H9 (cell line): ENCODE data around the gene TTC23. TPM values are rescaled to one million over a fixed set of nuclear protein-coding genes. Genes with fewer than 3 reads are reported as not detected.

ENCODE experiments used
- DNase-seq: peaks from one replicate; pipeline ENCODE4 v3.0.0-alpha.2; 2017
- H2AFZ ChIP-seq: one replicate; pipeline ENCODE4 v1.6.1; 2013; ENCODE audit warnings: mild to moderate bottlenecking, low read length, control low read depth, moderate library complexity
- H2AK5ac ChIP-seq: 2 replicates; pipeline ENCODE4 v1.6.1; 2013; ENCODE audit warnings: low read length, control low read depth, mixed read lengths; ENCODE audit not compliant: insufficient read length
- H2BK120ac ChIP-seq: one replicate; pipeline ENCODE4 v1.6.1; 2013; ENCODE audit warnings: low read depth, mild to moderate bottlenecking, low read length, control low read depth, inconsistent platforms; ENCODE audit not compliant: poor library complexity, severe bottlenecking
- H2BK12ac ChIP-seq: 2 replicates; pipeline ENCODE4 v1.6.1; 2013; ENCODE audit warnings: low read length, control low read depth, mixed read lengths, low read depth; ENCODE audit not compliant: insufficient read length
- H2BK15ac ChIP-seq: 2 replicates; pipeline ENCODE4 v1.6.1; 2013; ENCODE audit warnings: low read depth, low read length, control low read depth
- H2BK20ac ChIP-seq: one replicate; pipeline ENCODE4 v1.6.1; 2013; ENCODE audit warnings: low read depth, mild to moderate bottlenecking, low read length, control low read depth, inconsistent platforms; ENCODE audit not compliant: poor library complexity, severe bottlenecking
- H2BK5ac ChIP-seq: 2 replicates; pipeline ENCODE4 v1.6.1; 2013; ENCODE audit warnings: low read length, control low read depth, mixed read lengths; ENCODE audit not compliant: insufficient read length
- H3K14ac ChIP-seq: 2 replicates; pipeline ENCODE4 v1.6.1; 2013; ENCODE audit warnings: low read length, control low read depth; ENCODE audit not compliant: insufficient read depth
- H3K18ac ChIP-seq: 2 replicates; pipeline ENCODE4 v1.6.1; 2013; ENCODE audit warnings: low read depth, mild to moderate bottlenecking, mixed read lengths, low read length, control low read depth; ENCODE audit not compliant: insufficient read length
- H3K23ac ChIP-seq: 2 replicates; pipeline ENCODE4 v1.6.1; 2013; ENCODE audit warnings: low read length, control low read depth, mixed read lengths, low read depth; ENCODE audit not compliant: insufficient read length
- H3K23me2 ChIP-seq: 2 replicates; pipeline ENCODE4 v1.6.1; 2013; ENCODE audit warnings: low read depth, mild to moderate bottlenecking, mixed read lengths, low read length, control low read depth; ENCODE audit not compliant: insufficient read length, poor library complexity, severe bottlenecking
- H3K27ac ChIP-seq: 2 replicates; pipeline ENCODE4 v1.5.1; 2013; ENCODE audit warnings: low read length, control low read depth, mixed read lengths, low read depth; ENCODE audit not compliant: insufficient read length
- H3K27me3 ChIP-seq: 2 replicates; pipeline ENCODE4 v1.6.1; 2013; ENCODE audit warnings: low read length, control low read depth, inconsistent platforms; ENCODE audit not compliant: insufficient read depth
- H3K4ac ChIP-seq: 2 replicates; pipeline ENCODE4 v1.6.1; 2013; ENCODE audit warnings: low read depth, mild to moderate bottlenecking, control low read depth, inconsistent platforms, low read length, moderate library complexity
- H3K4me1 ChIP-seq: 2 replicates; pipeline ENCODE4 v1.6.1; 2013; ENCODE audit warnings: low read length, control low read depth, inconsistent platforms; ENCODE audit not compliant: insufficient read depth
- H3K4me2 ChIP-seq: 2 replicates; pipeline ENCODE4 v1.6.1; 2013; ENCODE audit warnings: low read length, control low read depth, mixed read lengths; ENCODE audit not compliant: insufficient read length, insufficient read depth
- H3K56ac ChIP-seq: 2 replicates; pipeline ENCODE4 v1.6.1; 2013; ENCODE audit warnings: low read depth, mild to moderate bottlenecking, mixed read lengths, low read length, control low read depth; ENCODE audit not compliant: insufficient read length
- H3K79me1 ChIP-seq: 2 replicates; pipeline ENCODE4 v1.6.1; 2013; ENCODE audit warnings: low read depth, mild to moderate bottlenecking, moderate library complexity, low read length, control low read depth, inconsistent platforms; ENCODE audit not compliant: insufficient read depth, poor library complexity, severe bottlenecking
- H3K79me2 ChIP-seq: 2 replicates; pipeline ENCODE4 v1.6.1; 2013; ENCODE audit warnings: low read length, control low read depth, inconsistent platforms; ENCODE audit not compliant: insufficient read depth
- H3K9ac ChIP-seq: 2 replicates; pipeline ENCODE4 v1.6.1; 2013; ENCODE audit warnings: low read length, control low read depth, mixed read lengths; ENCODE audit not compliant: insufficient read length; ENCODE audit errors: extremely low read depth
- H3K9me3 ChIP-seq: one replicate; pipeline ENCODE4 v1.6.1; 2013; ENCODE audit warnings: low read depth, low read length, inconsistent platforms; ENCODE audit not compliant: control insufficient read depth
- H3T11ph ChIP-seq: one replicate; pipeline ENCODE4 v1.6.1; 2013; ENCODE audit warnings: mild to moderate bottlenecking, low read length, control low read depth, inconsistent platforms
- H4K20me1 ChIP-seq: one replicate; pipeline ENCODE4 v1.6.1; 2013; ENCODE audit not compliant: control insufficient read depth, insufficient read length, insufficient read depth
- H4K5ac ChIP-seq: 2 replicates; pipeline ENCODE4 v1.6.1; 2013; ENCODE audit warnings: low read depth, mild to moderate bottlenecking, mixed read lengths, low read length, control low read depth; ENCODE audit not compliant: insufficient read length
- H4K8ac ChIP-seq: replicated peaks from 2 replicates; pipeline ENCODE4 v1.6.1; 2013; ENCODE audit warnings: low read length, control low read depth, mixed read lengths, low read depth; ENCODE audit not compliant: insufficient read length
- H4K91ac ChIP-seq: 2 replicates; pipeline ENCODE4 v1.6.1; 2013; ENCODE audit warnings: low read depth, mild to moderate bottlenecking, moderate library complexity, mixed read lengths, low read length, control low read depth; ENCODE audit not compliant: insufficient read length
- H3K27ac Mint-ChIP-seq, 3 experiments: 2 replicates in 2 of 3; 3 replicates in 1 of 3; pipeline ENCODE4 v1.8.0; 2020 to 2021; ENCODE audit warnings: mixed read lengths in 3 of 3, mild to moderate bottlenecking in 1 of 3, moderate library complexity in 1 of 3
- H3K27me3 Mint-ChIP-seq: 2 replicates; pipeline ENCODE4 v1.8.0; 2021; ENCODE audit warnings: low read depth, mild to moderate bottlenecking, moderate library complexity, mixed read lengths
- H3K36me3 Mint-ChIP-seq, 3 experiments: 2 replicates in 2 of 3; 3 replicates in 1 of 3; pipeline ENCODE4 v1.8.0; 2020 to 2021; ENCODE audit warnings: low read depth in 3 of 3, mixed read lengths in 3 of 3; ENCODE audit not compliant: insufficient read depth in 1 of 3
- H3K4me1 Mint-ChIP-seq, 2 experiments: 2 replicates each; pipeline ENCODE4 v1.8.0; 2020; ENCODE audit warnings: mixed read lengths in 2 of 2
- H3K4me3 Mint-ChIP-seq, 2 experiments: 2 replicates in 1 of 2; 3 replicates in 1 of 2; pipeline ENCODE4 v1.8.0; 2020 to 2021; ENCODE audit warnings: mild to moderate bottlenecking in 2 of 2, mixed read lengths in 2 of 2, moderate library complexity in 1 of 2
- H3K9me3 Mint-ChIP-seq, 2 experiments: 2 replicates in 1 of 2; 3 replicates in 1 of 2; pipeline ENCODE4 v1.8.0; 2020; ENCODE audit warnings: mild to moderate bottlenecking in 2 of 2, mixed read lengths in 2 of 2, moderate library complexity in 1 of 2
- CTCF ChIP-seq: fragments of 200-600 bp; sonication (generic); conservative IDR thresholded peaks from 3 replicates; pipeline ENCODE4 v1.8.0; 2021; ENCODE audit warnings: antibody characterized with exemption, mild to moderate bottlenecking
- WGBS: extraction: QIAGEN DNeasy Blood & Tissue Kit; methylation state at CpG from one replicate; pipeline ENCODE4 v1.1.7; 2013; ENCODE audit warnings: missing lambda C conversion rate, low lambda C conversion rate, mixed read lengths; ENCODE audit not compliant: insufficient read length; ENCODE audit errors: extremely low coverage; 5-methylcytosine and 5-hydroxymethylcytosine counted together
- total RNA-seq: library from RNA; stranded (reverse); gene quantifications from 2 replicates; pipeline ENCODE4 v1.2.1, GENCODE V29; 2021

Gene TTC23
- total RNA-seq, 1 experiment from 2014 or later, result 14.3 TPM

- no peak overlapping the region for H3K4me3 Mint-ChIP-seq
- H3K4me2 ChIP-seq, result no peak overlapping the region
- no peaks in the 10 kb centered on the region for H3K79me2 ChIP-seq
- no peak overlapping the region for H2BK12ac ChIP-seq
- H4K20me1 ChIP-seq, result no peaks in the 10 kb centered on the region
- H3K9ac ChIP-seq, result no peak overlapping the region
- H3K18ac ChIP-seq, result no peak overlapping the region
- no peak overlapping the region for H3K27ac ChIP-seq
- no peaks in the 10 kb centered on the region for H3K9me3 Mint-ChIP-seq
- peaks cover 8% of the 10 kb centered on the region in 2 experiments for H3K4me1 Mint-ChIP-seq
- H3K79me1 ChIP-seq, result no peaks in the 10 kb centered on the region
- H3K23me2 ChIP-seq, result no peaks in the 10 kb centered on the region
- no peak overlapping the region for H4K91ac ChIP-seq
- H3T11ph ChIP-seq, result no peak overlapping the region
- no peaks in the 10 kb centered on the region; the same call in 1 of the 2 replicates for H3K27me3 Mint-ChIP-seq
- no peak for DNase-seq
- H2BK5ac ChIP-seq, result no peak overlapping the region
- no peak overlapping the region for H2BK20ac ChIP-seq
- no peaks in the 10 kb centered on the region for H3K9me3 ChIP-seq
- no peak overlapping the region for H2BK15ac ChIP-seq
- H3K4me1 ChIP-seq, result no peaks in the 10 kb centered on the region
- no CpG with 5 or more reads among the region's 3 CpGs for WGBS
- H2AK5ac ChIP-seq, result no peak overlapping the region
- no peak overlapping the region for H3K4ac ChIP-seq
- H3K27ac Mint-ChIP-seq, result no peak overlapping the region
- no peaks in the 10 kb centered on the region for H3K27me3 ChIP-seq
- no peak overlapping the region for H2BK120ac ChIP-seq
- TF ChIP-seq CTCF, result no peak
- no peak overlapping the region for H3K56ac ChIP-seq
- no peak overlapping the region for H2AFZ ChIP-seq
- no peak overlapping the region for H3K23ac ChIP-seq
- H4K8ac ChIP-seq, result no peak overlapping the region
- H3K14ac ChIP-seq, result no peak overlapping the region
- H4K5ac ChIP-seq, result no peak overlapping the region
- H3K36me3 Mint-ChIP-seq, result no peaks in the 10 kb centered on the region
Measured at GRCh38 chr15:99273801-99274200, 24.4 kb upstream of the TTC23 start.
